KOPT-K1 (cell line): Measurements from ENCODE around the gene CLEC2A.

Experiments used
- H3K27ac ChIP-seq: fragments of 200-600 bp; sonication (generic); 2 replicates; pipeline ENCODE4 v1.5.1; 2016; ENCODE audit warnings: antibody characterized with exemption, mild to moderate bottlenecking, low read depth, low read length; ENCODE audit not compliant: poor library complexity, severe bottlenecking
- H3K36me3 ChIP-seq: fragments of 200-600 bp; sonication (generic); 2 replicates; pipeline ENCODE4 v1.5.1; 2017; ENCODE audit warnings: antibody characterized with exemption, mild to moderate bottlenecking, low read length, moderate library complexity; ENCODE audit not compliant: insufficient read depth
- H3K9me3 ChIP-seq: fragments of 200-600 bp; sonication (generic); 2 replicates; pipeline ENCODE4 v1.5.1; 2017; ENCODE audit warnings: antibody characterized with exemption, low read length, mild to moderate bottlenecking; ENCODE audit not compliant: insufficient read depth, poor library complexity, severe bottlenecking

Gene CLEC2A

DNA sequence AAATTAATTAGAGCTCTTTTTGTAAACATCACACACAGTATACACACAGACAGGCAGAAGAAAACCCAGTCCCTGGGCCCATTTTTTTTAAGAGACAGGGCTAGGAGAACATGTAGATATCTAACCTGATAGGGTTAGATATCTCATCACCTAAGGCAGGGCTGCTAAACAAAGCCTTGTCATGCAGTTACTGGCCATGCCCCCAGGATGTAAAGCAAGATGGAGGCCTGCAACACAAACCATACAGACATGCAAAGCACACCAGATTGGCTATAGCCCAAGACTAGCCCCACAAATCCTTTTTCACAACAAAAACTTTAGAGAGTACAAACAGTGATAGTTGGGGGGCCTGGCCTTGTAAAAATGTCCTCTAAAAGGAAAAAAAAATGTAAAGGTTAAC lies 20.5 kb downstream of the CLEC2A start:
- Histone ChIP-seq H3K36me3 (no peaks in the 10 kb centered on the region), H3K9me3 (peaks cover 45% of the 10 kb centered on the region), H3K27ac (no peak overlapping the region)

DNA sequence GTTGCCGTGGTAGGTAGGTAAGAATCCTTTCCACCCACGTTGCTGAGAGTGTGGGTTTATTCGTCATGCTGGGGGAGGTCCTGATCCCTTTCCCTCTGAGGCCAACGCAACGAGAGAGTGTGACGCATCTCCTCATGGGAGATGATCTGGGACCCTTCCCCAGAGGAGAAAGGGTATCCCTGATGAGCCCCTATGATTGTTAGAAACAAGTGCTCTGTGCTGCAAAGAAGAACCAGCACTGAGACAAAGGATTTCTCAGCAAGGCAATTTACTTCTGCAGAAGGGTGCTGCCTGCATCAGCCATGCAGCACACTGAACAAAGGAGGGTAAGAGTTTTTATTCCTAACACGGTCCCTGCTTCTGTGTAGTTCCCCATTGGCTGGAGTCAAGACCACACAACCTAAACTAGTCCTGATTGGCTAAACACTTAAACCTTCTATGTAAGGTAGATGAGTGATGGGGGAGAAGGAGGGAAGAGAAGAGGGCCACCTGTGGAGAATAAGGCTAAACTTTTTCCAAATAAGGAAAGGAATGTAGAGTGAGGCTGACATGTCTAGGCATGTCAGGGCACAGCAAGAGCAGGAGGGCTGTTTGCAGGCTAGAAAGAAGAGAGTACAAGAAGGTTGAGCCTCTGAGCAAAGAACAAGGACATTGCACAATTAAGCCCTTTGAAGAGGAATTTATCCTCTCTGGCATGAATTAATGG lies 21.3 kb downstream of the CLEC2A start:
- H3K27ac ChIP-seq = no peak overlapping the region
- H3K36me3 ChIP-seq = no peaks in the 10 kb centered on the region
- H3K9me3 ChIP-seq = peaks cover 45% of the 10 kb centered on the region

DNA sequence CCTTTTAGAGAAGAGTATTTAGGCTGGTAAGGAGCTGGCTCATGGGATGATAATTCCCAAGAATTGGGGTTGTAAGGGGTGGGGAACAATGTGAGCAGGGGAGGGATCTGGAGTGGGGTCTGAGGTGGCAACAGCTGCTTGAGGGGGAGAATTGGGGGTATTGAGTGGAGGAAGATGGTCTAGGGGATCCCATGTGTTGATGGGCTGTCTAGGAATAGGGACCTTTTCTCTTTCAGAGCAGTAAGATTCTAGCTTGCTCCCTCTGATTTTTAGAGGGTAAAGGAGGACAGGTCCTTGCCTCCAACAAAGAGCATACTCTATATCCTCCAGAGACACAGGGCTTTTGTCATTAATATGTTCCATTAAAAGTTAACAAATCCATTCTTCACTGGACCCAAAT lies 22.4 kb downstream of the CLEC2A start:
- Histone ChIP-seq H3K9me3 (peaks cover 53% of the 10 kb centered on the region), H3K36me3 (no peaks in the 10 kb centered on the region), H3K27ac (no peak overlapping the region)

DNA sequence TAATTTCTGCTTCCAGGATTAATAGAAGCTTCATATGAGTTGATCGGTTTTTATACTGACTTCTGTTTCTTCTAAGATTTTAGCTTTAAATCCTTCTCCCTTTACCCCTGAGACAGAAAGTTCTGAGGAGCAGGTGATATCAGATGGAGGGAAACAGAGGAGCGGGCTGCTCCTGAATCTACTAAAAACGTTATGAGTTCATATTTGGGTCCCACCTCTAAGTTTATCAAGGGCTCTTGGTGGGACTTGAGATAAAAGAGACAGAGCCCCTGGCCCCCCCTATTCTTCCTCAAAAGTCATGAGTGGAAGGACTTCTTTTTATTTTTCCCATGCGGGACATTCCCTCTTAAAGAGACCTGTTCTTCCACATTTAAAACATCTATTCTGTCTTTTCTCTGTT lies 23.8 kb downstream of the CLEC2A start:
- peaks cover 53% of the 10 kb centered on the region for H3K9me3 ChIP-seq
- no peak overlapping the region for H3K27ac ChIP-seq
- no peaks in the 10 kb centered on the region for H3K36me3 ChIP-seq

DNA sequence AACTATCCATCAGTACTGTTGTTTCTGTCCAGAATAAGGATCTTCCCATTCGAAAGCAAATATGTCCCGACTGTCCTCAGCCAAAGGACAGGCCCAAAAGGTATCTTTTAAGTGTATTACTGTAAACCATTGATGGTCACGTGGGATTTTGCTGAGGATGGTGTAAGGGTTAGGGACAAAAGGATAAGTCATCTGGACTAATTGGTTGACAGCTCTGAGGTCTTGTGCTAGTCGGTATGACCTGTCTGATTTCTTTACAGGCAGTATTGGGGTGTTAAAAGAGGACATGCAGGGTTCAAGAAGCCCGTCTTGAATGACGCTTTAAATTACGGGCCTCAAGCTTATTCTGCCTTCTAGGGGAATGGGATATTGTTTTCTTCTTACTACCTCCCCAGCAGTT lies 24.4 kb downstream of the CLEC2A start:
- Histone ChIP-seq H3K9me3 (peaks cover 58% of the 10 kb centered on the region), H3K27ac (no peak overlapping the region), H3K36me3 (no peaks in the 10 kb centered on the region)

DNA sequence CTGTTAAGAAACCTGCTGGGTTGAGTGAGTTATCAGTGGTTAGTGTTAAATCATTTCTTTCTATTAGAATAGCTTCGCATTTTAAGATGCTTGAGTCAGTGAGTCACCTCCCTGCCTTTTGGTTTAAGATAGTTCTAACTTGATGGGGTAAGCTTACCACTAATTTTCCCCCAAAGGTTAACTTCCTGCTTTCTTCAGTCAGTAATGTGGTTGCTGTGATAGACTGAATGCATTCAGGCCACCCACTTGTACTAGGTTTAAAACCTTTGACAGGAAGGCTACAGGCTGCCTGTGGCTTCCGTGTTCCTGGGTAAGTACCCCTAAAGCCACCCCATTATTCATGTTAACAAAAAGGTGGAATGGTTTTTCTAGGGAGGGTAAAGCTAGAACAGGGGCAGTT lies 25.3 kb downstream of the CLEC2A start:
- Histone ChIP-seq H3K27ac (peak overlapping the region; percentile 13), H3K36me3 (no peaks in the 10 kb centered on the region), H3K9me3 (peaks cover 60% of the 10 kb centered on the region)

DNA sequence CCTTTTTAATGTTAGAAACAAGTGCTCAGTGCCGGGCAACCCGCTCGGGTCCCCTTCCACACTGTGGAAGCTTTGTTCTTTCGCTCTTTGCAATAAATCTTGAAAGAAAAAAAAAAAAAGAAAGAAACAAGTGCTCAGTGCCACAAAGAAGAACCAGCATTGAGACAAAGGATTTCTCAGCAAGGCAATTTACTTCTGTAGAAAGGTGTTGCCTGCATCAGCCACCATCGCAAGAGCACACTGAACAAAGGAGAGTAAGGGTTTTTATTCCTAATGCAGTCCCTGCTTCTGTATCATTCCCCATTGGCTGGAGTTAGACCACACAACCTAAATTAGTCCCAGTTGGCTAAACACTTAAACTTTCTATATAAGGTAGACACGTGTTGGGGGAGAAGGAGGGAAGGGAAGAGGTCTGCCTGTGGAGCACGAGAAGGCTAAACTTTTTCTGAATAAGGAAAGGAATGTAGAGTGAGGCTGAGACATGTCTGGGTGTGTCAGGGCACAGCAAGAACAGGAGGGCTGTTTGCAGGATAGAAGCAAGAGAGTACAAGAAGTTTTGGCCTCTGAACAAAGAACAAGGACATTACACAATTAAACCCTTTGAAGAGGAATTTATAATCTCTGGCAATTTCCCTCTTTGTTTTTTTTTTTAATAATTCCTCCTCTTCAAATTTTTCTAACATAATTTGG lies 29.5 kb downstream of the CLEC2A start:
- Histone ChIP-seq H3K36me3 (no peaks in the 10 kb centered on the region), H3K27ac (no peak overlapping the region), H3K9me3 (peaks cover 25% of the 10 kb centered on the region)

DNA sequence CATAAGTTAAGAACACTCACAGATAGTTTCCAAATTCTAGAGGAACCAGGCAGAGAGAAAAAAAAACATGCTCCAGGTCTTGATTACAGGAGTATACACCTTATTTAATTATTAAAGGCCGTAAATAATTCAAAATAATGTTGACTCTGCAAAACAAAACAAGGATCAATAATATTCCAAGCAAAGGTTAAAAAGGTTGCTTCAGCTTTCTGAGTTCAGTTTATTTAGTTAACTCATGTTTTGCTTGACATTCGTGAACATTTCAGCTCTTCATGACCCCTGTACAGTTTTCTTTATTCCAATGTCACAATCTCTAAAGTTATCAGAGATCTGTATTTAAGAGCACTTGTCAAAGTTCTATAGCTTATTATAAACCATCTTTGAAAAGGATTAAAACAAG lies 31.2 kb downstream of the CLEC2A start:
- H3K27ac ChIP-seq = no peak overlapping the region
- no peaks in the 10 kb centered on the region for H3K36me3 ChIP-seq

DNA sequence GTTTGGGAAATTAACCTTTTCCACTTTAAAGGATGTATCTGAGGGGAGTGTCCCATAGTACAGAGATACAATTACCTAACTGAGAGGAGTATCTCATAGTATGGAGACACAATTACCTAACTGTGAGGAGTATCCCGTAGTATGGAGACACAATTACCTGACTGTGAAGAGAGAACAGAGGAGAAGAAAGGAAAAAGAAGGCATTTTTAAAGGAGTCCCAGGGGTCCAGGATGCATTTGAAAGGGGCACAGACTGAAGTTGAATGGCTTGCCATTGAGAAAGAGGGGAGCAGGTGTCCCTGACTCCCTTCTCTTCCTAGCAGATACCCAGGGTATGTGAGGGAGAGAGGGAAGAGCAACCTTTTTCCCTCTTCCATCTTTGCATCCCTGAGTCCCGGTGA lies 33.0 kb downstream of the CLEC2A start:
- Histone ChIP-seq H3K27ac (no peak overlapping the region), H3K36me3 (no peaks in the 10 kb centered on the region), H3K9me3 (peaks cover 15% of the 10 kb centered on the region)

More for the DNA sequence above, 31.2 kb downstream of the CLEC2A start:
- H3K9me3 ChIP-seq = peaks cover 23% of the 10 kb centered on the region

DNA sequence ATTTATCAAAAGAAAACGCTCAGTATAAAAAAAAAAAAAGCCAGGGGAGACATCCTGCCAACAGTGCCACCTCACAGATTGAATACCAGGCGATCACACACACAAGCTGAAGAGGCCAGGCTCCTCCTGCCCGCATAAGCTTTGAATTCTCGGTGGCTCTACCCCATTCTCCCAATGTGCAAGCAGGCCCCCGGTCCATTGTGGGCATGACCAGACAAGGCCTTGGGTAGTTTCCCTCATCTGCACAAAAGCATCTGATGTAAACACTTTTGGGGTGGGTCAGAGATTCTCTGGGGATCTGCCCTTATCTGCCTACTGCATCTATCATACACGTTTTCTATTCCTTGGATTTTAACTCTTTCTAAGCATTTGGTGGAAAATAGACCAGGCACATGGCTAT lies 34.6 kb downstream of the CLEC2A start:
- no peak overlapping the region for H3K27ac ChIP-seq
- H3K36me3 ChIP-seq = no peaks in the 10 kb centered on the region
- H3K9me3 ChIP-seq = peaks cover 8% of the 10 kb centered on the region

DNA sequence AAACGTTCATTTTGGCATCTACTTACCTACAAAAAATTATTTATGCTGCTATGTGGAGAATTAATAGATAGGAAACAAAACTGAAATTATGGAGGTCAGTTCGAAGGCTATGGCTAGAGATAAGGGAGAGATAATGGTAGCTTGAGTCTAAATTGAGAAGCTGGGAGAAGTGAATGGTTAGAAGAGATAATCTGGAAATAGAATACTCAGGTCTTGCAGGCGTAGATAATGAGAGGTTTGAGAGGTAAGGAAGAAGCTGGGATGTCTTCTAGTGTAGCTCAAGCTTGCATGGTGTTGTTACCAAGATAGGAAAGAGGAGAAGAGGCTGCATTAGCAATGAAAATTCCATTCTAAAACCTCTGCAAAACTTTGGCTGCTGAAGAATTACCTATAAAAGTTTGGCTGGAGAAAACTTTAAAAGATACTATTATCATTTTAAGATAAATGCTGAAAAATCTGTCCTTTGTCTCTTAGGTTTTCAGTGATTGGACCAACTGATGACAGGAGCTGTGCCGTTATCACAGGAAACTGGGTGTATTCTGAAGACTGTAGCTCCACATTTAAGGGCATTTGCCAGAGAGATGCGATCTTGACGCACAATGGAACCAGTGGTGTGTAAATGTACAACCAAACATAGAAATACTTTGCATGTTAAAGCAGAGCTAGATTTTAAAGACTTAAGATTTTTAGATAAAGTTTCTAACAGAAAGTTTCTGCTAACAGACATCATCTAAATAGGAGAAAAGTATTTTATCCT lies 36.8 kb downstream of the CLEC2A start:
- no peaks in the 10 kb centered on the region for H3K36me3 ChIP-seq
- no peak overlapping the region for H3K27ac ChIP-seq
- H3K9me3 ChIP-seq = no peaks in the 10 kb centered on the region

DNA sequence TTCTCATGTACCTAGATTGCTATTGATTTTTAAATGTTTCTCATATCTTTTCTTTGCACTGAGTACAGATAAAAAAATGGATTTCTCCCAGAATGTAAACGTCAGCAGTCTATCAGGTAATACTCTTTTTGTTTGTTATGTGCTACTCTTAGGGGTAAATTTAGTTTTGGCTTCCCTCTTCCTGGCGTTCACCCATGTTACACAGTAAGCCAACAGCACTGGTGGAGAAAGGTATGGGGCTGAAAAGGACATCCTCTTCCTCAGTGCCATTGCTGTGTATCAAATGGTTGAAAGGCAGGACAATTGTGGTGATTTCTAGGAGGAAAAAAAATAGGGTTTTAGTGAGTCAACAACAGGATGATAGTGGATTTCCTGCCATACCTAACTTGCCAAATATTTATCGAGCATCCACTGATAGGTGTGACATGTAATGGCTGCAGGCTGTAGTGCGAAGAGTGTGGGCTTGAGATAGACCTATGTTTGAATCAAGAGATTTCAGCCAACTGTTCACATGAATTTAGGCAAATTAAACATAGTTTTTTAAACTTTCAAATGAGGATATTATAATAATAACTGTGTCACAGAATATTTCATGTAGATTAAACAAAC lies 43.4 kb downstream of the CLEC2A start:
- H3K27ac ChIP-seq = no peak overlapping the region
- no peaks in the 10 kb centered on the region for H3K36me3 ChIP-seq
- no peaks in the 10 kb centered on the region for H3K9me3 ChIP-seq

DNA sequence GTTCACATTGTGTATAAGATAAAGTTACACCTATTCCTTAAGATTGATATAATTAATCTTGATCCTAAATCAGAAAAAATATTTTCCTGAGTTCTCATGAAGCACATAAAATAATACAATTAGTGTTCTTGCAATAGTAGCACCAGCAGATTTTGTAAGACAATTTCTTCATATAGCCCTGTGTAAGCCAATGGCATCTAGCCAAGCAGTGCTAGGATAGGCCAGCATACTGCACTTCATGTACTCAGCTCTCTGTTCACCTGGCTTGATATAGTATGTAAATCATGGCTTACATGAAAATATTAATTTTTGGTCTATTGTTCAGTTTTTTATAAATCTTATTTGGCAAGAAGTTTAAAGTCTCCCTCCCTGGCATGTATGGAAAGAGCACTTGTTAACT lies 49.0 kb downstream of the CLEC2A start:
- no peaks in the 10 kb centered on the region for H3K9me3 ChIP-seq
- H3K36me3 ChIP-seq = no peaks in the 10 kb centered on the region
- H3K27ac ChIP-seq = no peak overlapping the region

DNA sequence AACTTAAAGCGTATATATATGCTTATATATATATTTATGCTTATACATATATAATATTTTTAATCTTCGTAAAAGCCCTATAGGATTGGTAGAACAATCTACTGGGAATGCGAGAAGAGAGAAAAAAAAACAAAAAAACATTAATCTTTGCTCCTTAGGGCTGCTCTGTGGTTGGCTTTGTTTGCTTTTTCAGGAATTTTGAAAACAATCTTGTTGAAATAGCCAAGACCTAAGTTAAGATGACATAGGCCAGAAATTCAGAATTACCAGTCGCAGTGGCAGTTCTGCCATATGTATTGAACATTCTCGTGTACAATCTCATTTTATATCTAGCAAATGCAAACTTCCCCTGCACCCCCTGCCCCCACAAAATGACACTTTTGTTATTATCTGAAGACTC lies 50.2 kb downstream of the CLEC2A start:
- H3K9me3 ChIP-seq = no peaks in the 10 kb centered on the region
- no peaks in the 10 kb centered on the region for H3K36me3 ChIP-seq
- no peak overlapping the region for H3K27ac ChIP-seq

DNA sequence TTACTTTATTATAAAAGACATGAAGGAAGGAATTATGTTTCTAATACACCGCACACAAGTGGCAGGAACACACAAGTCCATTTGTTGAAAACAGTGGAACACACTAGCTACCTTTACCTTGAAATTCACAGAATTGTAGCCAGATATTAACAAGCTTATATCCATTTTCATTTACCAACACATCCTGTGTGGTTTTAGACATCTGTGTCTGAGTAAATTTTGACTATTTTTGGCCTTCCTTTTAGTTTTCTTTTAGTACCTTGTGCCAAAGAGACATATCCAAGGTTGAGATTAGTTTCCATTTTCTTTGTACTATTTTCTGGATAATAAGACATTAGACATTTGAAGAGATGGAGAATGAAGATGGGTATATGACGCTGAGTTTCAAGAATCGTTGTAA lies 50.9 kb downstream of the CLEC2A start, which contains the start of gene KLRF2:
KLRF2 (plus strand) TSS at position 244 of the 400 bp plus-strand sequence; CDS start at position 351, 107 bp downstream.
- no peaks in the 10 kb centered on the region for H3K36me3 ChIP-seq
- peak within 1 kb of the TSS; percentile 41 for H3K27ac ChIP-seq
- no peaks in the 10 kb centered on the region for H3K9me3 ChIP-seq
